Stimulated activated naive CD8-positive, alpha-beta T cell treated with anti-CD3 and anti-CD28 coated beads, Interleukin-15, amount 100 ng/mL, for 72 hours (primary cell): ENCODE results near the gene ZNF594.
"Not testable (repeated sequence)": the region's sequence is repeated elsewhere in the genome, so short reads cannot be mapped to it uniquely, and the experiment has no call there.

Experiments used
- ATAC-seq: fragments of 150-1000 bp; cut with Tn5 transposase; 2 replicates; pipeline ENCODE4 v1.10.0; 2021; ENCODE audit warnings: mild to moderate bottlenecking, moderate library complexity
- DNase-seq, 2 donors: peaks; one replicate each; pipeline ENCODE4 v3.0.0; 2021 to 2022
- H3K27ac Mint-ChIP-seq, 2 donors: one replicate each; pipeline ENCODE4 v1.8.0; 2022; ENCODE audit warnings: mild to moderate bottlenecking in 2 of 2, mixed read lengths in 2 of 2, moderate library complexity in 2 of 2
- H3K27me3 Mint-ChIP-seq: one replicate; pipeline ENCODE4 v1.8.0; 2022; ENCODE audit warnings: mixed read lengths
- H3K4me1 Mint-ChIP-seq: one replicate; pipeline ENCODE4 v1.8.0; 2022; ENCODE audit warnings: mild to moderate bottlenecking, mixed read lengths
- H3K4me3 Mint-ChIP-seq, 2 donors: one replicate each; pipeline ENCODE4 v1.8.0; 2022; ENCODE audit warnings: mild to moderate bottlenecking in 2 of 2, mixed read lengths in 2 of 2, moderate library complexity in 1 of 2
- H3K9me3 Mint-ChIP-seq, 2 donors: one replicate each; pipeline ENCODE4 v1.8.0; 2022; ENCODE audit warnings: mixed read lengths in 2 of 2

The ZNF594 gene

DNA sequence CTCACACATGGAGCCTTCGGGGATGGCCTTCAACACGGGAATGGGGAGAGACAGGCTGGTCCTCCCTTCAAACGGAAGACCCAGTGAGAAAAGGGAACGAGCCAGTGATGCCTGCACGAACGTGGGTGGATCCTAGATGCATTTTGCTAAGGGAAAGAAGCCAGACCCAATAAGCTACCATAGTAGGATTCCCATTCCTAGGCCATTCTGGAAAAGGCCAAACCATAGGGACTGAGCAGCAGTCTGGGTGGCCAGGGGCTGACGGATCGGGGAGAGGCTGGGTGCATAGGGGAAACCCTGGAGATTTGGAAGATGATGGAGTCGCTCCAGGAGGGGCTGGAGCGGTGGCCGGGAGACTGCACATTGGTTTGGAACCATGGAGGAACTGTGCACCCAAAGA is 57.1 kb downstream of the ZNF594 start:
- not testable (repeated sequence) for H3K4me1 Mint-ChIP-seq, H3K4me3 Mint-ChIP-seq, H3K9me3 Mint-ChIP-seq, DNase-seq, H3K27ac Mint-ChIP-seq, ATAC-seq, H3K27me3 Mint-ChIP-seq

- H3K4me1 Mint-ChIP-seq, DNase-seq, H3K9me3 Mint-ChIP-seq, H3K27me3 Mint-ChIP-seq, H3K4me3 Mint-ChIP-seq, ATAC-seq: not testable (repeated sequence)
- H3K27ac Mint-ChIP-seq = peak overlapping the region in 1 of 2 donors; percentile 59
Observed at GRCh38 chr17:5133961-5134360, 57.7 kb downstream of the ZNF594 start.

DNA sequence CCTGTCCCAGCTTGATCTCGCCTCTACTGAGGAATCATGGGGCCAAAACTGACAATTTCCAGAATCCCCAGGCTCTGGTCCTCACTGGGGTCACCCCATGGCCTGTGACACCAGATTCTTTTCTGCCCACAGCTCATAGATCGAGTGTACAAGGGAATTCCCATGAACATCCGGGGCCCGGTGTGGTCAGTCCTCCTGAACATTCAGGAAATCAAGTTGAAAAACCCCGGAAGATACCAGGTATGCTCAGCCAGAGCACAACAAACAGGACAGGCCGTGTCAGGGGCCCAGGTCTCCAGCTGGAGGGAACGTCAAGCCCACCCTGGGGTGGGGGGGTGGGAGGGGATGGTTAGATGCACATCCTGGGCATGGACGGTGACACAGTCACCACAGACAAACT is 58.4 kb downstream of the ZNF594 start:
- ATAC-seq (no peak), DNase-seq (no peak)
- Mint-ChIP-seq H3K4me3 (no peak overlapping the region), H3K4me1 (no peaks in the 10 kb centered on the region), H3K27me3 (no peaks in the 10 kb centered on the region), H3K9me3 (no peaks in the 10 kb centered on the region), H3K27ac (no peak overlapping the region)

DNA sequence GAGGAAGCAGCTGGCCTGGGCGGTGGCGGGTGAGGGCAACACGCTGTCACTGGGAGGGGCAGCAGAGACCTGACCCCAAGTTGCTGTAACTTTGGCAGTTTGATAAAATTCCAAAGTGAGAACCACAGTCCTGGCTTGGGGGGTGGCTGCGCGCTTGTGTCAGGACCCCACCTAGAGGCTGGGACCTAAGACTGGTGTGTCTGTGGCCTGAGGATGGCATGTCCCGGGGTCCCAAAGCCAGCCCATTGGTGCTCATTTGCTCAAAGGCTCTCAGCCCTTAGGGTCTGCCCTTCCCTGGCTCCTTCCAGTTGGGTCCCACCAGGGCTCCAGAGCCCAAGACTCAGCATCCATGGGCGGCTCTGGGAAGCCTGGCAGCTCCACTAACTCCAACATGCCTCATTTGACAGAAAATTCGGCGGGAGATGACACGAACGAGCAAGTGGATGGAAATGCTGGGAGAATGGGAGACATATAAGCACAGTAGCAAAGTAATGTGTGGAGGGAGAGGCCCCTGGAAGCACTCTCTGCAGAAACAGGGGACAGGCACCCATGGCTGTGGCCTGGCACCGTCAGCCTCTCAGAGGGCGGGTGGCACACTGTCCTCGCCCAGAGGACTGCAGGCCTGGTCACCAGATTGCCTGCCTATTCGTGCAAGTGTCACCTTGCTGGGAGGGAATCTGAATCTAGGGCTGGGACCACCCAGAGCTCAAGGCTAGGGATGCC is 59.0 kb downstream of the ZNF594 start:
- ATAC-seq, H3K4me3 Mint-ChIP-seq, H3K4me1 Mint-ChIP-seq, H3K27me3 Mint-ChIP-seq, DNase-seq, H3K27ac Mint-ChIP-seq, H3K9me3 Mint-ChIP-seq: not testable (repeated sequence)

- not testable (repeated sequence) for ATAC-seq, H3K27ac Mint-ChIP-seq, H3K27me3 Mint-ChIP-seq
Observed at GRCh38 chr17:5131799-5132502, 59.7 kb downstream of the ZNF594 start.

DNA sequence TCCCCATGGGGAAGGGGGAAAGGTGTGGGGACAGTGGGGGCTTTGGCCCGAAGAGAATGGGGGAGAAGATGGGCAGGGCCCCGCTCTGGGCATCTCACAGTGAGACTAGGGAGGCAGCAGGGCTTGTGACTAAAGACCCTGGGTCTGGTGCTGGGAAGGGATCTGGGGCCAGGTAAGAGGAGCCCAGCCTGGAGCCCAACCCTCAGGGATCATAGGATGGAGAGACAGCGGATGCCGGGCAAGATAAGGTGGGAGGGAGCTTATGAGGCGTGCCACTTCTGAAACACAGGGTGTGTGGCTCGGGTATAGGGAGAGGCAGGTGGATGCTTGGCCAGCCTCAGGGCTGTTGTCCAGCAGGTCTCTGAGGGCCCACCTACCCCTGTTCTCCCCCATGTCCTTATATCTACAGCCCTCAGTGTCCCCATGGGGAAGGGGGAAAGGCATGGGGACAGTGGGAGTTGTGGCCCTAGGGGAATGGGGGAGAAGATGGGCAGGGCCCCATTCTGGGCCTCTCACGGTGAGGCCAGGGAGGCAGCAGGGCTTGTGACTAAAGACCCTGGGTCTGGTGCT is 60.4 kb downstream of the ZNF594 start:
- H3K4me3 Mint-ChIP-seq = no peak overlapping the region
- H3K27ac Mint-ChIP-seq = no peak overlapping the region
- no peaks in the 10 kb centered on the region for H3K4me1 Mint-ChIP-seq
- DNase-seq (no peak), ATAC-seq (no peak)
- H3K9me3 Mint-ChIP-seq = no peaks in the 10 kb centered on the region
- H3K27me3 Mint-ChIP-seq = peaks cover 11% of the 10 kb centered on the region

More at GRCh38 chr17:5131799-5132502, 59.7 kb downstream of the ZNF594 start:
- not testable (repeated sequence) for H3K4me1 Mint-ChIP-seq, H3K4me3 Mint-ChIP-seq, DNase-seq, H3K9me3 Mint-ChIP-seq

DNA sequence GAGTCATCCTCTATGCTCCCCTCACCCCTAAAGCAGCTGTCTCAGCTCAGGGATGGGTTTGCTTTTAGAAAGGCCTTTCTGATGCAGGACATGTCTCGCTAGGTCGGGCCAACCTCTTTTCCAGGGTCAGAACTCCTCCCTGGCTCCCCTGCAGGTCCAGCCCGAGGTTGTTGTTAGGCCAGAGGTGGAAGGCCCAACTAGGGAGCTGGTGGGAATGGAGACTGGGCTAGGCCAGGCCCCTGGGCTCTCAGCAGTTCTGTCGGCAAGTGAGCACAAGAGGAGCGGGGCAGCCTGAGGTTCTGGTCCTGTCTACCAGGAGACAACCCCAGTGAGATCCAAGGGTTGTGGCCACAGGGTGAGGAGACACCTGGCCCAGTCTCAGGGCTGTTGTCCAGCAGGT is 61.0 kb downstream of the ZNF594 start:
- not testable (repeated sequence) for H3K27ac Mint-ChIP-seq, DNase-seq, H3K9me3 Mint-ChIP-seq, ATAC-seq, H3K4me3 Mint-ChIP-seq, H3K4me1 Mint-ChIP-seq
- H3K27me3 Mint-ChIP-seq = peaks cover 11% of the 10 kb centered on the region

DNA sequence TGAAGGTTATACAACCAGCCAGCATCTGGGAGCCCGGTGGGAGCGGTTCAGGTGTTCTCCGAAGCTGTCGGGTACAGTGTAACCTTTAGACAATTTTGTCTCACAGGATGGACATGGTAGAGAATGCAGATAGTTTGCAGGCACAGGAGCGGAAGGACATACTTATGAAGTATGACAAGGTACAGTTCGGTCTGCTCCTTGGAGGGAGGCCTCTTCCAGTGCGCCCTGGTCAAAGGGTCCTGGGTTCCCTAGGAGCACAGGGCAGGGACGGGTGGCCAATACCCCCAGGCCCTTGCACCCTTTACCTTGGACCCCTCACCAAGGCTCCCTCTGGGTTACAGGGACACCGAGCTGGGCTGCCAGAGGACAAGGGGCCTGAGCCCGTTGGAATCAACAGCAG is 61.4 kb downstream of the ZNF594 start:
- H3K4me3 Mint-ChIP-seq, H3K4me1 Mint-ChIP-seq, H3K27ac Mint-ChIP-seq, ATAC-seq, H3K9me3 Mint-ChIP-seq, DNase-seq: not testable (repeated sequence)
- H3K27me3 Mint-ChIP-seq = peaks cover 11% of the 10 kb centered on the region

DNA sequence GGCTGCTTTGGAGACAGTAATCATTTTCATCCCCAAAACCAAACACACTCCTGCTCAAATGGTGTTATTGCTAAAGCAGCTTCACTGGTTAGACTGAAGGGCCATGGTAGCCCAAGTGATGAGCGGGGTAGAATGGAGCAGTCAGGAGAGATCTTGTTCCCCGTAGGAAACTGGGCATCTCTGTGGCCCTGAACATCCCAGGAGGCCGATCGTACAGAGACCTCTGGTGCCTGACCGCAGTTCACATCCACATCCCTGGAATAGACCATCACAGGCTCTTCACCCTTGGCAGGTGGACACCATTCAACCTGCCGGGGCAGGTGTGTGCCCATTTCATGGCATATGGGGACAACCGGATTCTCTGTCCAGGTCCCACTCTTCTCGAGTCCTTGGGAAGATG is 61.9 kb downstream of the ZNF594 start:
- not testable (repeated sequence) for H3K9me3 Mint-ChIP-seq, ATAC-seq, H3K4me1 Mint-ChIP-seq, H3K4me3 Mint-ChIP-seq, H3K27ac Mint-ChIP-seq, DNase-seq
- peaks cover 13% of the 10 kb centered on the region for H3K27me3 Mint-ChIP-seq
